ENCODE results near the gene DEGS1.
A peak's percentile ranks its signal among the peaks of the same experiment; 100 is the strongest.

DEGS1 gene

GRCh38 chr1:224182866-224183590, at the start of gene DEGS1:
Gene DEGS1, plus strand, starts transcription at chr1:224183240. Its CDS starts 97 bp downstream, at chr1:224183337.
- peak; percentile 90 for DNase-seq

- no peak for DNase-seq
Observed at GRCh38 chr1:224133741-224134299, 49.2 kb upstream of the DEGS1 start.

- no peak for DNase-seq
Observed at GRCh38 chr1:224137518-224137917, 45.5 kb upstream of the DEGS1 start.

GRCh38 chr1:224138198-224138597, 44.8 kb upstream of the DEGS1 start:
- DNase-seq, result no peak

- no peak for DNase-seq
Observed at GRCh38 chr1:224141693-224142092, 41.3 kb upstream of the DEGS1 start.

- DNase-seq, result no peak
Observed at GRCh38 chr1:224149709-224150108, 33.3 kb upstream of the DEGS1 start.

- DNase-seq, result no peak
Observed at GRCh38 chr1:224151117-224151516, 31.9 kb upstream of the DEGS1 start.

GRCh38 chr1:224157316-224157715, 25.7 kb upstream of the DEGS1 start:
- no peak for DNase-seq

GRCh38 chr1:224159541-224159940, 23.5 kb upstream of the DEGS1 start:
- no peak for DNase-seq

- DNase-seq, result no peak
Observed at GRCh38 chr1:224160171-224160682, 22.8 kb upstream of the DEGS1 start.

- no peak for DNase-seq
Observed at GRCh38 chr1:224162768-224163167, 20.3 kb upstream of the DEGS1 start.

- DNase-seq, result no peak
Observed at GRCh38 chr1:224163311-224163710, 19.7 kb upstream of the DEGS1 start.

- DNase-seq, result no peak
Observed at GRCh38 chr1:224168859-224169380, 14.1 kb upstream of the DEGS1 start.

GRCh38 chr1:224169718-224170270, 13.2 kb upstream of the DEGS1 start:
- no peak for DNase-seq

- DNase-seq, result no peak
Observed at GRCh38 chr1:224170343-224170742, 12.7 kb upstream of the DEGS1 start.

- no peak for DNase-seq
Observed at GRCh38 chr1:224170748-224171478, 12.1 kb upstream of the DEGS1 start.

- no peak for DNase-seq
Observed at GRCh38 chr1:224172229-224172628, 10.8 kb upstream of the DEGS1 start.

- no peak for DNase-seq
Observed at GRCh38 chr1:224173523-224173922, 9.5 kb upstream of the DEGS1 start.

- peak; percentile 24 for DNase-seq
Observed at GRCh38 chr1:224175617-224176016, 7.4 kb upstream of the DEGS1 start.

- no peak for DNase-seq
Observed at GRCh38 chr1:224177356-224177999, 5.6 kb upstream of the DEGS1 start.

- DNase-seq, result no peak
Observed at GRCh38 chr1:224178894-224179293, 4.1 kb upstream of the DEGS1 start.

GRCh38 chr1:224180783-224181452, 2.1 kb upstream of the DEGS1 start:
- no peak for DNase-seq

Data from NCI-H1092 treated with DMSO at 0.1 percent for 48 hours (cell line).